B cell (primary cell): ENCODE measurements around the gene EEF1B2. TPM values are rescaled to one million over a fixed set of nuclear protein-coding genes. Genes with fewer than 3 reads are reported as not detected.
"Not testable (repeated sequence)": the region's sequence is repeated elsewhere in the genome, so short reads cannot be mapped to it uniquely, and the experiment has no call there.

Experiments
- ATAC-seq: fragments of 200-7000 bp; cut with Tn5 transposase; one replicate; pipeline ENCODE4 v1.10.0; 2021; ENCODE audit warnings: low read depth, mild to moderate bottlenecking, moderate number of reproducible peaks, moderate library complexity
- CTCF ChIA-PET: fragments of 350-600 bp; sonication (Branson Sonifier 250); formaldehyde crosslinking; loops from one replicate; lab custom pipeline; 2021; ENCODE audit warnings: antibody characterized with exemption, inconsistent platforms; lab: Charles Lee
- POLR2A ChIA-PET: fragments of 350-600 bp; sonication (Branson Sonifier 250); formaldehyde crosslinking; loops from one replicate; lab custom pipeline; 2021; ENCODE audit warnings: antibody characterized with exemption; lab: Charles Lee
- DNase-seq: peaks from one replicate; pipeline ENCODE4 v3.0.0; 2013
- H2AFZ ChIP-seq: 2 replicates; pipeline ENCODE4 v1.6.1; 2012; ENCODE audit warnings: mild to moderate bottlenecking, low read depth, low read length; ENCODE audit not compliant: insufficient read depth, poor library complexity, severe bottlenecking
- H3K27ac ChIP-seq, 2 donors: 1 replicate in 1 of 2; 2 replicates in 1 of 2; pipeline ENCODE4 v1.5.1; 2012 to 2013; ENCODE audit warnings: low read length in 2 of 2, mild to moderate bottlenecking in 2 of 2, moderate library complexity in 1 of 2
- H3K27me3 ChIP-seq, 4 experiments: fragments of 200-600 bp in 1 of 4; sonication (generic) in 1 of 4; replicated peaks in 1 of 4; 1 replicate in 2 of 4; 2 replicates in 2 of 4; pipeline versions ENCODE4 v1.6.1 to v1.7.0; 2013 to 2016; ENCODE audit warnings: low read length in 3 of 4, mild to moderate bottlenecking in 2 of 4, mixed read lengths in 1 of 4, moderate library complexity in 1 of 4; ENCODE audit not compliant: insufficient read depth in 4 of 4, control insufficient read depth in 3 of 4; ENCODE audit errors: control extremely low read depth in 1 of 4
- H3K36me3 ChIP-seq, 2 experiments: replicated peaks in 1 of 2; 1 replicate in 1 of 2; 2 replicates in 1 of 2; pipeline versions ENCODE4 v1.6.1 to v1.7.1; 2013; ENCODE audit warnings: low read length in 1 of 2; ENCODE audit not compliant: insufficient read depth in 2 of 2, control insufficient read depth in 1 of 2; ENCODE audit errors: control extremely low read depth in 1 of 2, extremely low read depth in 1 of 2
- H3K4me1 ChIP-seq, 2 donors: fragments of 200-600 bp in 1 of 2; sonication (generic) in 1 of 2; 1 replicate in 1 of 2; 2 replicates in 1 of 2; pipeline versions ENCODE4 v1.5.1 to v1.6.1; 2013 to 2017; ENCODE audit warnings: low read length in 2 of 2; ENCODE audit not compliant: control insufficient read depth in 2 of 2, insufficient read depth in 2 of 2
- H3K4me2 ChIP-seq: replicated peaks from 2 replicates; pipeline ENCODE3; 2012; ENCODE audit warnings: mild to moderate bottlenecking, low read depth, low read length; ENCODE audit not compliant: poor library complexity, severe bottlenecking
- H3K4me3 ChIP-seq, 5 experiments: fragments of 200-600 bp in 1 of 5; sonication (generic) in 1 of 5; 1 replicate in 3 of 5; 2 replicates in 2 of 5; pipeline versions ENCODE4 v1.5.1 to v1.7.0; 2011 to 2016; ENCODE audit warnings: low read length in 4 of 5, mild to moderate bottlenecking in 4 of 5, low read depth in 2 of 5, control low read depth in 1 of 5, moderate library complexity in 1 of 5; ENCODE audit not compliant: insufficient read depth in 1 of 5; ENCODE audit errors: control extremely low read depth in 1 of 5, extremely low read depth in 1 of 5
- H3K79me2 ChIP-seq: fragments of 200-600 bp; sonication (generic); one replicate; pipeline ENCODE4 v1.6.0; 2016; ENCODE audit warnings: low read length; ENCODE audit not compliant: control insufficient read depth, insufficient read depth
- H3K9ac ChIP-seq: fragments of 200-600 bp; sonication (generic); 2 replicates; pipeline ENCODE4 v1.6.1; 2017; ENCODE audit warnings: mild to moderate bottlenecking, low read length, moderate library complexity
- H3K9me3 ChIP-seq, 3 donors: one replicate each; pipeline versions ENCODE4 v1.6.1 to v1.7.1; 2013; ENCODE audit warnings: low read length in 2 of 3; ENCODE audit not compliant: control insufficient read depth in 2 of 3, insufficient read depth in 1 of 3; ENCODE audit errors: control extremely low read depth in 1 of 3
- H4K20me1 ChIP-seq: 2 replicates; pipeline ENCODE4 v1.6.0; 2012; ENCODE audit warnings: mild to moderate bottlenecking, low read length; ENCODE audit not compliant: insufficient read depth, control insufficient read depth, poor library complexity, severe bottlenecking
- H3K27ac Mint-ChIP-seq: one replicate; pipeline ENCODE4 v1.8.0; 2021; ENCODE audit warnings: mixed read lengths
- H3K27me3 Mint-ChIP-seq: one replicate; pipeline ENCODE4 v1.8.0; 2021; ENCODE audit warnings: mixed read lengths
- H3K4me1 Mint-ChIP-seq: one replicate; pipeline ENCODE4 v1.8.0; 2021; ENCODE audit warnings: mixed read lengths
- H3K4me3 Mint-ChIP-seq: one replicate; pipeline ENCODE4 v1.8.0; 2021; ENCODE audit warnings: mixed read lengths
- H3K9me3 Mint-ChIP-seq: one replicate; pipeline ENCODE4 v1.8.0; 2022; ENCODE audit warnings: mixed read lengths; ENCODE audit not compliant: insufficient read depth
- CTCF ChIP-seq: fragments of 200-600 bp; IDR thresholded peaks from one replicate; pipeline ENCODE4 v1.8.0; 2022; ENCODE audit warnings: antibody characterized with exemption, mild to moderate bottlenecking
- EZH2 ChIP-seq: IDR thresholded peaks from 2 replicates; pipeline ENCODE4 v1.6.1; 2012; ENCODE audit warnings: borderline replicate concordance, low read depth, mild to moderate bottlenecking, moderate library complexity, low read length; ENCODE audit not compliant: insufficient read depth, poor library complexity, severe bottlenecking
- WGBS: methylation state at CpG from one replicate; pipeline ENCODE4 v1.1.5; 2013; ENCODE audit warnings: missing lambda C conversion rate; ENCODE audit not compliant: insufficient coverage; 5-methylcytosine and 5-hydroxymethylcytosine counted together
- intact Hi-C: fragments of 100-400 bp; cut with micrococcal nuclease; formaldehyde crosslinking; loops from one replicate; pipeline ENCODE4 v1.10.0; 2022
- polyA plus RNA-seq: library from polyadenylated mRNA; depleted of rRNA; stranded (reverse); fragments of >200 nt; gene quantifications from 2 replicates; pipeline ENCODE4 v1.2.3, GENCODE V29; 2012
- total RNA-seq, 2 donors: library from RNA; stranded (reverse); fragments of 120-200 nt in 1 of 2; gene quantifications; 1 replicate in 1 of 2; 2 replicates in 1 of 2; pipeline versions ENCODE4 v1.2.3 to v1.2.4, GENCODE V29; 2013 to 2022

EEF1B2 gene
- total and polyA plus RNA-seq, 2 donors (not counting 1 experiment from before 2014, with no cell fraction given): 815 to 862 TPM

- no peaks in the 10 kb centered on the region for H3K4me1 ChIP-seq
- no peak overlapping the region for H3K4me3 ChIP-seq
- H2AFZ ChIP-seq: no peak overlapping the region
- POLR2A ChIA-PET: no interaction called here
- no peaks in the 10 kb centered on the region for H3K36me3 ChIP-seq
- Mint-ChIP-seq H3K4me1 (no peaks in the 10 kb centered on the region), H3K27me3 (peaks cover 11% of the 10 kb centered on the region), H3K4me3 (no peak overlapping the region), H3K27ac (no peak overlapping the region), H3K9me3 (no peaks in the 10 kb centered on the region)
- H4K20me1 ChIP-seq: no peaks in the 10 kb centered on the region
- intact Hi-C loops: no loop called here
- no peaks in the 10 kb centered on the region for H3K79me2 ChIP-seq
- H3K9me3 ChIP-seq: no peaks in the 10 kb centered on the region
- TF ChIP-seq CTCF (no peak), EZH2 (no peak)
- H3K27me3 ChIP-seq: no peaks in the 10 kb centered on the region
- CTCF ChIA-PET: interaction anchor here (0.7 kb wide), 1 partner anchor 1673 kb away, joined by 4 read pairs; no protein-coding TSS in a partner anchor
- H3K27ac ChIP-seq: no peak overlapping the region
- no peak overlapping the region for H3K9ac ChIP-seq
- ATAC-seq (no peak), DNase-seq (no peak)
- WGBS: no CpG with 5 or more reads among the region's 3 CpGs
- H3K4me2 ChIP-seq: no peak overlapping the region
Measured at GRCh38 chr2:206204710-206205109, 45.0 kb downstream of the EEF1B2 start.

GRCh38 chr2:206207316-206207715, 47.6 kb downstream of the EEF1B2 start:
- H3K27ac ChIP-seq, H3K9ac ChIP-seq, DNase-seq, H2AFZ ChIP-seq, H3K79me2 ChIP-seq, H3K27me3 Mint-ChIP-seq, H3K4me1 ChIP-seq, H3K4me3 ChIP-seq, H3K4me3 Mint-ChIP-seq, ATAC-seq, H3K36me3 ChIP-seq, H3K9me3 Mint-ChIP-seq, H3K4me2 ChIP-seq, H3K27me3 ChIP-seq, H3K9me3 ChIP-seq, CTCF ChIA-PET, H4K20me1 ChIP-seq, H3K4me1 Mint-ChIP-seq, POLR2A ChIA-PET, intact Hi-C loops, H3K27ac Mint-ChIP-seq: not testable (repeated sequence)
- WGBS: no CpG with 5 or more reads among the region's 2 CpGs
